WI38 (cell line): ENCODE data around the gene FGG.

Experiments used
- H3K4me3 ChIP-seq: 2 replicates; pipeline ENCODE4 v1.5.1; 2011; ENCODE audit warnings: low read depth, mild to moderate bottlenecking, control low read depth, low read length
- TF ChIP-seq, protein P1 (sequence below): IDR thresholded peaks from 2 replicates; pipeline ENCODE4 v1.5.1; 2012; ENCODE audit warnings: low read depth, mild to moderate bottlenecking, control low read depth, low read length

FGG gene

DNA sequence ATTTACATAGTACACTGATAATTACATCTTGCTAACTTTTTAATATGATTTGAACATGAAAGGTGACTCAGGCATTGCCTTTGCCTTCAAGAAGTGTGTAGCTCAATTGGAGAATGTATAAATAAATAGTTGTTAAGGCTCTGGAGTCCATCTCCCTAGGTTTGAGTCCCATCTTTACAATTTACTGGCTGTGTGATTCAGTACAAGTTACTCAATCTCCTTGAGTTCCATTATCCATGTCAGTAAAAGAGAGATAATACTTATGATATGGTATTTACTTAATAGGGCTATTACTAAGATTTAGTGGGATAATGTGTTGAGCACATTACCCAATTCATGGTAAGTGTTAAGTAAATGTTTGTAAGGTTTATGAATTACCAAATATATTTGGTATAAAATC, 1.9 kb upstream of the FGG start:
- TF ChIP-seq, protein P1, sequence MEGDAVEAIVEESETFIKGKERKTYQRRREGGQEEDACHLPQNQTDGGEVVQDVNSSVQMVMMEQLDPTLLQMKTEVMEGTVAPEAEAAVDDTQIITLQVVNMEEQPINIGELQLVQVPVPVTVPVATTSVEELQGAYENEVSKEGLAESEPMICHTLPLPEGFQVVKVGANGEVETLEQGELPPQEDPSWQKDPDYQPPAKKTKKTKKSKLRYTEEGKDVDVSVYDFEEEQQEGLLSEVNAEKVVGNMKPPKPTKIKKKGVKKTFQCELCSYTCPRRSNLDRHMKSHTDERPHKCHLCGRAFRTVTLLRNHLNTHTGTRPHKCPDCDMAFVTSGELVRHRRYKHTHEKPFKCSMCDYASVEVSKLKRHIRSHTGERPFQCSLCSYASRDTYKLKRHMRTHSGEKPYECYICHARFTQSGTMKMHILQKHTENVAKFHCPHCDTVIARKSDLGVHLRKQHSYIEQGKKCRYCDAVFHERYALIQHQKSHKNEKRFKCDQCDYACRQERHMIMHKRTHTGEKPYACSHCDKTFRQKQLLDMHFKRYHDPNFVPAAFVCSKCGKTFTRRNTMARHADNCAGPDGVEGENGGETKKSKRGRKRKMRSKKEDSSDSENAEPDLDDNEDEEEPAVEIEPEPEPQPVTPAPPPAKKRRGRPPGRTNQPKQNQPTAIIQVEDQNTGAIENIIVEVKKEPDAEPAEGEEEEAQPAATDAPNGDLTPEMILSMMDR, result no peak
- H3K4me3 ChIP-seq, result no peak overlapping the region

DNA sequence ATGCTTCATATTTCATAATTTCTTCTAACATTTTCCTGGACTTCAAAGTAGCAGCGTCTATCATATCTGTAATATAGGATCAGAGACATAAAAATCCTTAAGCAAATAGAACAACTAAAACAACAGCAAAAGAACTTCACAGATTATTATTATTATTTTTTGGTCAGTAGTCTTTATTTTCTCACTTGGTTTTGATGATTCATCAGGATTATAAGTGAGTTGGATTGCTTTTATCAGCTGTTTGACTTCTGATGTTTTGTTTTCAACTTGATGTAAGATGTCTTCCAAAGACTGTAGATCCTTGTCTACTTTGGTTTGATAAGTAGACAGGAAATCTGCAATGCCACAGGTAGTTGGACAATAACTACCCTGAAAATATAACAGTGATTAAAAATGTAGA, 623 bp downstream of the FGG start:
- TF ChIP-seq, protein P1, result no peak
- no peak overlapping the region for H3K4me3 ChIP-seq

DNA sequence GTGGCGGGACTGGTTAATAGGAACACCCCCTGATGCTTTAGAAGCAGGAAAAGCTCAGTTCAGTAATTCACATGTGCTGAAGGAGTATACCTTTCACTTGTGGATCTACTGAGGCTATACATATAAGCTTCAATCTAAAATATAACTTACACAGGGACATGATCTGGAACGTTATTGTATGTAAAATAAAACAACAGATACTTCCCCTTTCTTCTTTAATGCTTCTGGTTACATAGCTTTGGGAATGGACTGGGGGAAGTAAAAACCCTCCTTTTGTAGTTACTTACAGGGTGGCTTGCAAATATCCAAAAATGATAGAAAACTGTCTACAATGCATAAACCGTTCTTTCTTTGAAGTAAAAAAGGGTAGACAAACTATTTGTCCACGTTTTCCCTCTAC, 1.9 kb downstream of the FGG start:
- no peak overlapping the region for H3K4me3 ChIP-seq
- TF ChIP-seq, protein P1, result no peak

DNA sequence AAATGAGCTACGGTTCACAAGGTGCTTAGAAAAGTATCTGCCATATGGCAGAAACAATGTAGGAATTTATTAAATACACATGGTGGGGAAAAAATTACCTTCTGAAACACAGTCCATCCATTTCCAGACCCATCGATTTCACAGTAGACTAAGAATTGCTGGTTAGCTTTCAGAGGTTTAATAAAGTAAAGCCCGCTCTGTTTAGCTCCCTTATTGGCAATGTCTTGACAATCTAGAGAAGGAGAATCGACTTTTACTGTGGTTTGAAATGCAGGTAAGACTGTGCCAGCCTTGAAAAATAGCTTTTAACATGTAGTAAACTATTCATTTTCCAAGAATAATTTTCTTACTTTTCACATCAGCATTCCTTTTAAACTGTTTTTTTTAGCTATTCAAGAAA, 2.9 kb downstream of the FGG start:
- no peak overlapping the region for H3K4me3 ChIP-seq
- TF ChIP-seq, protein P1, result no peak

DNA sequence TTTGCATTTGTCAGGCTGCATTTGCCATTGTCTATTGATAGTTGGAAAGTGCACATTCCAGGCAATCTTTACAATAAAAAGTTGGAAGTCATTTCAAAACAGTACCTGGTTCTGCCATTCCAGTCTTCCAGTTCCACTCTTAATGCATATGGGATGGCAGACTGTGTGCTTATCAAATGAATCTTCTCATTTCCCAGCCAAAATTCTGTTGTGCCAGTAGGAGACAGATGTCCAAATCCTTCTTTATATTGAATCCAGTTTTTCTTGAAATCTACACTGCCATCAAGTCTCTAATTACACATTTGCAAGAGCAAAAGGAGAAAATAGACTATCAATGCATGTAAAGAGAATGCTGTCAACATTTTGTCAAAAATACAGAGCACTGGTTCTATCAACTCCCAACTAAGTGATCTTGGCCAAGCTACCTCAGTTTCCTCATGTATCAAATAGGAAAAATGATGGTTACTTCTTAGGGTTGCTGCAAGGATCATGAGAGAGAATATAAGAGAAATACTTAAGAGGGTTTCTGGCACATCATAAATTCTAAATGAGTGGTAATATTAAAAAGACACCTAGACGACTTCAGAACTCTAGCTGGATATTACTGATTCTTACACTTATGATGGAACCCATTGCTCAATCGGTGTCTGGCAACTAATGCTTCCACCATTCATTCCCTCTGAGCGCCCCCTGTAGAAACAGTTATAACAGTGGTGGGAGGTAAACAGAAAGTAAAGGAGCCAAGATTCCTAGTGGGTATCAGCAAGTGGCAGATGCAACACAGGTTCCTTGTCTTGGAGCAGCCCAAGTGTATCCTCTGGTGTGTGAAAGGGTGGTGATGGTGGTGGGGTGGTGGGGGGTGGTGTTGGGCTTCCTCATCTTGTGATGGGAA, 3.8 kb downstream of the FGG start:
- TF ChIP-seq, protein P1, result no peak
- no peak overlapping the region for H3K4me3 ChIP-seq

DNA sequence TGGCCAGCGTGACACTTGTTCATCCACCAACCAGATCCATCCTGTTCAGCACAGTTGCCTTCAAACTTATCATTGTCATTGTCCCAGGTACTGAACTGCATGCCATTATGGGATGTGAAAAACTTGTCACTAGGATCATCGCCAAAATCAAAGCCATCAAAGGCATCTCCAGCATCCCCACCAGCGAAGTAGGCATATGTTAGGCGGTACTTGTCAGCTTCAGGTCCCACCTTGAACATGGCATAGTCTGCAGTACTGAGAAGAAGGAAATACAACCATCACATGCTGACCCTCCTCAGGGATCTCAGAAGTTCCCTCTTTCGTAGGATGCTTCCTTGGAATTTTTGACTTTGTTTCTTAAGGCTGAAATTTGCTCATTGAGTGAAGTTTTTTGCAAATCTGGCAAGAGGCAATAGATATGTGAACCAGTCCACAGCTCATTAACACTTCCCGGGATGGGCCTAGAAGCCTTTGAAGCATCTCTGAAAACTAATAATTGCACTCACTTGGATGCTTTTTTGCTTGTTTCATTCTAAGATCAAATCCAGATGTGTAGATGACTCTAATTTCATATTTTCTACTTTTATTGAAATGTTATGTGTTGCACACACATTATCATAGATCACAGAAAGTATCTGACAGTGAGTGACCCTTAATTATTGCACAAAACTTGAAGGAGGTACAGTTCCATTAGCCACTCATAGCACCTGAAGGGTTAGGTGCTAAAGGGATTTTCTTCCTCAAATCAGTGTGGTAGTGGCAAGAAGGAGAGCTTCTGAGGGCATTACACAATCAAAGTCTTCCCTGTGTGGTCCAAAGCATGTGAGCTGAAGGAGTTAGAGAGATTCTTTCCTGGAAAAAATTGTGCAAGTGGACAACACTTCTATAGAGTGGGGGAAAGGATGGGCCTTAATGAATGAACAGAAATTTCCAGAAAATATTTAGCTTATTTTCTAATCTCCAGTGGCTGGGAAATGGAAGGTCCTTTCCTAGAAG, 5.4 kb downstream of the FGG start:
- TF ChIP-seq, protein P1, result no peak
- H3K4me3 ChIP-seq, result no peak overlapping the region
